Cardiac muscle cell (in vitro differentiated cells and primary cell): ENCODE data around the gene SLC39A1. TPM values are rescaled to one million over a fixed set of nuclear protein-coding genes. Genes with fewer than 3 reads are reported as not detected.
A peak's percentile ranks its signal among the peaks of the same experiment; 100 is the strongest.

Source experiments
- DNase-seq, 2 donors: peaks; one replicate each; pipeline versions ENCODE4 v3.0.0 to v3.0.0-alpha.2; 2010 to 2017; ENCODE audit warnings: low read depth in 1 of 2, low spot score in 1 of 2
- H3K27ac ChIP-seq: fragments of 200-600 bp; sonication (generic); 2 replicates; pipeline ENCODE4 v1.5.1; 2016
- H3K27me3 ChIP-seq: fragments of 200-600 bp; sonication (generic); 2 replicates; pipeline ENCODE4 v1.6.0; 2016; ENCODE audit warnings: control low read depth
- H3K36me3 ChIP-seq: fragments of 200-600 bp; sonication (generic); 2 replicates; pipeline ENCODE4 v1.5.1; 2016; ENCODE audit warnings: control low read depth
- H3K4me1 ChIP-seq: fragments of 200-600 bp; sonication (generic); 2 replicates; pipeline ENCODE4 v1.8.1; 2017; ENCODE audit warnings: low read depth, mild to moderate bottlenecking, mixed run types
- H3K4me3 ChIP-seq: fragments of 200-600 bp; sonication (generic); 2 replicates; pipeline ENCODE4 v1.5.1; 2016; ENCODE audit warnings: mild to moderate bottlenecking
- H3K9me3 ChIP-seq: fragments of 200-600 bp; sonication (generic); 2 replicates; pipeline ENCODE4 v1.5.1; 2017; ENCODE audit warnings: low read depth, mild to moderate bottlenecking, control low read depth
- CTCF ChIP-seq: IDR thresholded peaks from 2 replicates; pipeline ENCODE4 v1.5.1; 2012; ENCODE audit warnings: low read depth, mild to moderate bottlenecking, low read length
- polyA plus RNA-seq: library from polyadenylated mRNA; unstranded; fragments of >200 nt; fragmentation: Nextera tagmentation; extraction: Ambion mirVana; gene quantifications from 2 replicates; pipeline ENCODE4 v1.2.1, GENCODE V29; 2016
- total RNA-seq: library from RNA; depleted of rRNA; stranded (reverse); fragments of >200 nt; gene quantifications from 2 replicates; pipeline ENCODE4 v1.2.3, GENCODE V29; 2016

SLC39A1 gene
- total and polyA plus RNA-seq, 2 experiments from 2014 or later = 71.2 to 75.8 TPM

- H3K27me3 ChIP-seq = no peaks in the 10 kb centered on the region
- no peaks in the 10 kb centered on the region for H3K36me3 ChIP-seq
- no peaks in the 10 kb centered on the region for H3K9me3 ChIP-seq
These were observed 40.1 kb downstream of the SLC39A1 start, which contains the start of gene GATAD2B for GRCh38 chr1:153922972-153923925. TSS of gene GATAD2B (minus strand) at chr1:153922972. CDS start at chr1:153828347, 94,625 bp downstream.

GRCh38 chr1:153922076-153922971 lies 41.0 kb downstream of the SLC39A1 start:
- DNase-seq = no peak
- no peak for TF ChIP-seq CTCF
- H3K4me3 ChIP-seq = peak overlapping the region; percentile 66
- no peaks in the 10 kb centered on the region for H3K9me3 ChIP-seq
- H3K4me1 ChIP-seq = peaks cover 30% of the 10 kb centered on the region
- no peaks in the 10 kb centered on the region for H3K27me3 ChIP-seq
- H3K36me3 ChIP-seq = no peaks in the 10 kb centered on the region
- peak overlapping the region; percentile 92 for H3K27ac ChIP-seq

More at GRCh38 chr1:153922972-153923925, 40.1 kb downstream of the SLC39A1 start, which contains the start of gene GATAD2B:
- Histone ChIP-seq H3K4me3 (peak within 1 kb of the TSS; percentile 80), H3K27ac (peak within 1 kb of the TSS; percentile 92), H3K4me1 (peaks cover 26% of the 10 kb centered on the region)
- no peak for TF ChIP-seq CTCF
- peak; percentile 100 for DNase-seq

GRCh38 chr1:153921803-153922075 lies 41.6 kb downstream of the SLC39A1 start:
- Histone ChIP-seq H3K36me3 (no peaks in the 10 kb centered on the region), H3K27ac (peak overlapping the region; percentile 92), H3K4me1 (peaks cover 30% of the 10 kb centered on the region), H3K9me3 (no peaks in the 10 kb centered on the region), H3K27me3 (no peaks in the 10 kb centered on the region), H3K4me3 (peak overlapping the region; percentile 66)
- peak in 1 of 2 donors; percentile 37 for DNase-seq
- TF ChIP-seq CTCF = no peak

- TF ChIP-seq CTCF = no peak
- peak overlapping the region; percentile 92 for H3K27ac ChIP-seq
These were observed 42.1 kb downstream of the SLC39A1 start for GRCh38 chr1:153921080-153921802.

More at GRCh38 chr1:153921080-153921802, 42.1 kb downstream of the SLC39A1 start:
- Histone ChIP-seq H3K27me3 (no peaks in the 10 kb centered on the region), H3K4me1 (peaks cover 30% of the 10 kb centered on the region), H3K4me3 (peak overlapping the region; percentile 66), H3K9me3 (no peaks in the 10 kb centered on the region), H3K36me3 (no peaks in the 10 kb centered on the region)
- DNase-seq = no peak
